Measurements from ENCODE around the gene FAM20C.
A peak's percentile ranks its signal among the peaks of the same experiment; 100 is the strongest.

Gene FAM20C

GRCh38 chr7:191981-192649, at the start of gene FAM20C:
Gene FAM20C (plus strand): TSS chr7:192571. CDS start chr7:193200, 629 bp downstream.
- peak; percentile 42 for DNase-seq

DNA sequence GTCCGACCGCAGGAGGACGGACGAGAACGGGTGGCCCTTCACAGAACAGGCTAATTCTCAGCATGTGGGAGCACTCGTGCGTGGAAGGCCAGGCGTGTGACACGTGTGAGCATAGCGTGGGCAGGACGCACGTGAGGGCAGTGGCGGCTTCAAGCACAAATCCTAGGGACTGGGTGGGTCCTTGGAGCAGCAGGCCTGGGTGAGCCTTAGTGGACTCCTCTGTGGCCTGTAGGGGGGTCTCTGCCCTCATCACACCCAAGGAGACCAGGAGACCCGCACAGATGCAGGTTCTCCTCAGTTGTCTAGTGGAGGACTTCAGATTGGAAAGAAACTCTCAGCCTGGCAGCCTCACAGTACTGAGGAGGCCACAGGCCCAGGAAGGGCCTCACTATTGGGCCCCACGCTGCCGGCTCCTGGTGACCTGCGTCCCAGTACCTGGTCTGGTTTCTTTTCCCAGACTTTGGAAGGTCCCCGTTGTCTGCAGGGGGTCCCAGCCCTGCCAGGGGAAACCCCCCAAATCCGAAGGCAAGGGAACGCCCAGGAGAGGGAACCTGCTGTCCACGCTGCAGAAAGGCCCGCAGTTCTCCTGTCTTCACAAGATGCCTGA, 49.1 kb upstream of the FAM20C start:
- DNase-seq = no peak

DNA sequence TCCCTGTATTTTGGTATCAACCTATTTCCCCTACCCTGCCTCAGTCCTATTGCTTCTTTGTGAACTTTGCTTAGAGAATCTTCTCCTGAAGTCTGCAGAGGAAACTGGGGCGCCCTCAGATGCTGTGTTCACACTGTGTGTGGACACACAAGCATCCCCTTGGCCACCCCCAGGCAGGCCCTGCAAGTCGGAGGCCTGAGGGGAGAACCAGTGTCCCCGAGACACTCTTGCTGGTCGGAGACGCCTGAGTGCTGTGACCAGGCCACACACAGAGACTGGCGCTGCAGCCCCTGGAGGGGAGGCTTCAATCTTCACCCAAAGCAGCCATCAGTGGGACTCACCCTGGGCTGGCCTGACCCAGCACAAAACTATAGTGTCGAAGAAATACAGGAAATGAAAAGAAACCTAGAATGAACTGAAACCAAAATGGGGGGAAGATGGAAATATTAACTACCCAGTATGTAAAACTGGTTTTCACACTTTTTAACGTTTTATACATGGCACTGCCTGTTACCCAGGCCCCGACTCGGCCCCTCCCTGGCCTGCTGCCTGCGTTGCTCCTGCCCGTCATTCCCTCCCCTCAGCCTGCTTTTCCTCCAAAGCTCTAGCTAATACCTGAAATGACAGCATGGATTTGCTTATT, 48.4 kb upstream of the FAM20C start:
- DNase-seq = no peak

DNA sequence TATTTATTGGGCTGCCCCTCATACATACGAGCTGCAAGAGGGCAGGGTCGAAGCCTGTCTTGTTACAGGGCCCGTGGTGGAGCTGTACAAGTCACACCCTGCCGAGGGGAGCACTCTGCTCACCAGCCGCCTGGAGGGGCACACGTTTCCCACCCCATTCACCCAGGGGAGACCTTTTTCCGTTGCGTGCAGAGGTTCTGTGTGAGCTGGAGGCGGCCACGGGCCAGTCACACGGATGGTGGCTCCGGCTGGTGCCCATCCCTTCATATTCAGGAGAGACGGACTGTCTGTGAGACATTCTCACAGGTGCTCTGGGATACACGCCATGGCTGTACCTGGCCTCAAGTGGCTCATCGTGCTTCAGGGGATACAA, 47.9 kb upstream of the FAM20C start:
- no peak for DNase-seq

DNA sequence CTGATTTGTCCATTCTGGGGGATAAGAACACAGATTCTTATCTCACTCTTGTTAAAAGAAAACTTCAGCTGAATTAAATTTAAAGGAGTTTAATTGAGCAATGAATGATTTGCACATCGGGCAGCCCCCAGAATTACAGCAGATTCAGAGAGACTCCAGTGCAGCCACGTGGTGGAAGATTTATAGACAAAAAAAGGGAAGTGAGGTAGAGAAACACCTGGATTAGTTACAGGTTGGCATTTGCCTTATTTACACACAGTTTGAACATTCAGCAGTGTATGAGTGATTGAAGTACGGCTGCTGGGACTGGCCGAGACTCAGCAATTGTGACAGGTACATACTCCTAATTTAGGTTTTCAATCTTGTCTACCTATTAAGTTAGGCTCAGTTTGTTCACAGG, 46.5 kb upstream of the FAM20C start:
- no peak for DNase-seq

GRCh38 chr7:148543-148931, 43.8 kb upstream of the FAM20C start:
- no peak for DNase-seq

GRCh38 chr7:148932-149790, 43.2 kb upstream of the FAM20C start:
- DNase-seq = peak; percentile 97

- peak; percentile 36 for DNase-seq
Observed at GRCh38 chr7:149791-150636, 42.4 kb upstream of the FAM20C start.

DNA sequence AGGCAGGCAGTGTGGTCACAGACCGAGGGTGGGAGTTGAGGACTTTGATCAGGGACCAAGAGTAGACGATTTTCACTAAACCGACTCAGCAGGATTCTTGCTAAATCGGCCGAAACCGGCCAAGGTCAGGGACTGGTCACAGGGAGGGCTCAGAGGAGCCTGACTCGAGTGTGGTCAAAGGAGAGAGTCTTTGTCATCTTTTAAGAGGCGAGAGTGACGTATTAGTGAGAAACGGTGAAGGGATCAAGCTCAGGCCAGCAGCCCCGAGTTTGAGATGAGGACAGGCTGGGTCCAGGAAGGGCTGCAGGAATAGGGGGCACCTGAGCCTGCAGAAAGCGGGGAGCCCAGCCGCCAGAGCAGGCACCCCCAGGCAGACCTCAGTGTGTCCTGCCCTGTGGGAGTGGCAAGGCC, 41.6 kb upstream of the FAM20C start:
- DNase-seq = no peak

DNA sequence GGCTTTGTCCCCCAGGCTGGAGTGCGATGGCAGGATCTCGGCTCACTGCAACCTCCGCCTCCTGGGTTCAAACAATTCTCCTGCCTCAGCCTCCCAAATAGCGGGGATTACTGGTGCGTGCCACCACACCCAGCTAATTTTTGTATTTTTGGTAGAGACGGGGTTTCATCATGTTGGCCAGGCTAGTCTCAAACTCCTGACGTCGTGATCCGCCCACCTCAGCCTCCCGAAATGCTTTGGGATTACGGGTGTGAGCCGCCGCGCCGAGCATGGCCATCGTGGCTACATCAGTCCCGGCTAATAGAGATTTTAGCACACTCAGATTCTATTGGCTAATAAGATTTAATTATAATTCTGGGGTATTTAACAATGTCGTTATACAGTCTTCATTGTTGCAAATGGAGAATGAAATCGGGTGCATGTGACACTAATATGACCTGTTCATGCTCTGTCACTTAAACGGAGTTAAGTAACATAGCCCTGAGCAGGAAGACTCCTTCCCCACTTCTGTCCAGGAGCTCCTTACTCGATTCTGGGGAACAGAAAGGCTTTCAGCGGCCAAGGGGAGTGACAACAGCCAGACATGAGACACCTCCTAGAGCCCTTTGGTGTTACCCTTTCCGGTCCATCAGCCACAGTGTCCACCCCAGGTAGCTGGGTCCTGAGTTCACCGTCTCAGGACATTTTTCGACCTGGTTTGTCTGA, 40.9 kb upstream of the FAM20C start:
- no peak for DNase-seq

- DNase-seq = no peak
Observed at GRCh38 chr7:152702-153391, 39.5 kb upstream of the FAM20C start.

DNA sequence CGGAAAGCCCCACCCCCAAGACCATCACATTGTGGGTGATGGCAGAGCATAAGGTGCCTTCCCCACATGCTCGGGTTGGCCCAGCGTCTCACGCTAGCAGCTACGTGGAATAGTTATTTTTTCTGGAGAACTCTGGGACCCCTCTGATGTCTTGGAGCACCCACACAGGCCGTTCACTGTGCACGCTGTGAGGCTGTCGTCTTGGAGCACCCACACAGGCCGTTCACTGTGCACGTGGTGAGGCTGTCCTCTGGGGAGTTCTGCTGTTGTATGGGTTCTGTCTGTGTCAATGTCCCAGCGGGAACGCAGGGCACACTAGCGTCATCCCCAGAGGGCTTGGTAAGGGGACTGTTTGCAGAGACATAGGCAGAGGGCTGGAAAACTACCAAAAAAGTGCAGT, 38.8 kb upstream of the FAM20C start:
- no peak for DNase-seq

GRCh38 chr7:154096-154799, 38.1 kb upstream of the FAM20C start:
- DNase-seq = no peak

- no peak for DNase-seq
Observed at GRCh38 chr7:155469-155900, 36.9 kb upstream of the FAM20C start.

GRCh38 chr7:156111-157007, 36.0 kb upstream of the FAM20C start:
- DNase-seq = no peak

GRCh38 chr7:157008-157310, 35.4 kb upstream of the FAM20C start:
- no peak for DNase-seq

GRCh38 chr7:157771-158625, 34.4 kb upstream of the FAM20C start:
- no peak for DNase-seq

- no peak for DNase-seq
Observed at GRCh38 chr7:158771-159170, 33.6 kb upstream of the FAM20C start.

Data from stimulated activated CD4-positive, alpha-beta T cell treated with anti-CD3 and anti-CD28 coated beads, Interleukin-4, amount 100 ng/mL, for 24 hours (primary cell).